ENCODE results near the gene OGFOD3. TPM values are rescaled to one million over a fixed set of nuclear protein-coding genes. Genes with fewer than 3 reads are reported as not detected.

The OGFOD3 gene
- total and polyA plus RNA-seq, 9 of the 15 experiments (the other 6 are each of a cell fraction or from before 2014, with no cell fraction given) = 0.69 to 44.7 (median 18.9) TPM

GRCh38 chr17:82438401-82439193 is 20.2 kb upstream of the OGFOD3 start:
- no peak overlapping the region for H3K27ac ChIP-seq (ENCODE audit: extremely low read depth, low read depth, low read length)
- FAIRE-seq = no peak
- no TSS peak for BruUV-seq (replicated peaks)
- in situ Hi-C loops (cut with MboI) = no loop called here
- H3K79me2 ChIP-seq (ENCODE audit: control insufficient read depth, insufficient read depth, low read length) = no peaks in the 10 kb centered on the region
- intact Hi-C loops (cut with micrococcal nuclease) = no loop called here
- H3K9me3 ChIP-seq (replicated peaks; ENCODE audit: control insufficient read depth, insufficient read depth, low read depth, low read length) = no peaks in the 10 kb centered on the region
- H2AFZ ChIP-seq (ENCODE audit: low read depth, low read length) = no peak overlapping the region
- no peak overlapping the region for H3K4me3 ChIP-seq
- H3K9me1 ChIP-seq (ENCODE audit: control insufficient read depth, insufficient read depth, low read length) = no peaks in the 10 kb centered on the region
- CTCF ChIA-PET (ENCODE audit: low intra/inter-chr PET ratio) = no interaction called here
- WGBS (ENCODE audit: insufficient coverage, low coverage, missing lambda C conversion rate) = 73% methylated on average over 24 of the region's 26 CpGs
- no peak for ATAC-seq
- no peaks in the 10 kb centered on the region for H4K20me1 ChIP-seq (replicated peaks; ENCODE audit: control insufficient read depth, insufficient read depth, low read length)
- H3K4me2 ChIP-seq (ENCODE audit: insufficient read depth, low read length) = no peak overlapping the region
- no peak overlapping the region for H3K9ac ChIP-seq (ENCODE audit: insufficient read depth in 1 of 2, low read depth in 2 of 2, low read length in 2 of 2)
- H3K4me1 ChIP-seq (replicated peaks in 1 of 2; ENCODE audit: control insufficient read depth in 2 of 2, insufficient read depth in 2 of 2, low read length in 2 of 2) = peaks cover 0 to 66% of the 10 kb centered on the region in 2 experiments; a peak in 2 of 5 replicates
- peaks cover 16% of the 10 kb centered on the region; the same call in 1 of the 3 replicates for H3K36me3 ChIP-seq (ENCODE audit: control insufficient read depth, insufficient read depth, low read length)
- no peak for DNase-seq (ENCODE audit: extremely low read depth in 1 of 4, low spot score in 3 of 4)
- TF ChIP-seq HNRNPLL (IDR thresholded peaks at IDR 0.05; ENCODE audit: low read depth, low read length, poor library complexity, severe bottlenecking) (peak; percentile 7), POLR2G (IDR thresholded peaks at IDR 0.05; ENCODE audit: low read depth, low read length) (peak; percentile 40; the same call in 1 of the 2 replicates), SNIP1 (IDR thresholded peaks at IDR 0.05; ENCODE audit: low read depth) (no peak)
- no peaks in the 10 kb centered on the region for H3K27me3 ChIP-seq (ENCODE audit: control insufficient read depth in 2 of 2, insufficient read depth in 2 of 2, low read length in 2 of 2)
- POLR2A ChIA-PET = interaction anchor here (0.5 to 1.7 kb wide), 2 partner anchors 17 to 108 kb away, joined by 3 to 6 read pairs; no protein-coding TSS in a partner anchor

- intact Hi-C loops (cut with micrococcal nuclease) = no loop called here
Observed at GRCh38 chr17:82437325-82437668, 18.9 kb upstream of the OGFOD3 start.

More at GRCh38 chr17:82437325-82437668, 18.9 kb upstream of the OGFOD3 start:
- Histone ChIP-seq H3K4me1 (replicated peaks in 1 of 2; ENCODE audit: control insufficient read depth in 2 of 2, insufficient read depth in 2 of 2, low read length in 2 of 2) (peaks cover 0 to 67% of the 10 kb centered on the region in 2 experiments; a peak in 2 of 5 replicates), H3K36me3 (ENCODE audit: control insufficient read depth, insufficient read depth, low read length) (peaks cover 3% of the 10 kb centered on the region; the same call in 1 of the 3 replicates), H4K20me1 (replicated peaks; ENCODE audit: control insufficient read depth, insufficient read depth, low read length) (no peaks in the 10 kb centered on the region), H3K9me3 (replicated peaks; ENCODE audit: control insufficient read depth, insufficient read depth, low read depth, low read length) (no peaks in the 10 kb centered on the region), H3K79me2 (ENCODE audit: control insufficient read depth, insufficient read depth, low read length) (no peaks in the 10 kb centered on the region), H3K4me3 (no peak overlapping the region), H3K27me3 (ENCODE audit: control insufficient read depth in 2 of 2, insufficient read depth in 2 of 2, low read length in 2 of 2) (no peaks in the 10 kb centered on the region), H3K4me2 (ENCODE audit: insufficient read depth, low read length) (no peak overlapping the region), H3K9ac (ENCODE audit: insufficient read depth in 1 of 2, low read depth in 2 of 2, low read length in 2 of 2) (no peak overlapping the region), H3K9me1 (ENCODE audit: control insufficient read depth, insufficient read depth, low read length) (no peaks in the 10 kb centered on the region), H3K27ac (ENCODE audit: extremely low read depth, low read depth, low read length) (no peak overlapping the region), H2AFZ (ENCODE audit: low read depth, low read length) (no peak overlapping the region)
- ChIA-PET POLR2A (interaction anchor here (1.7 kb wide), 1 partner anchor 18 kb away, joined by 6 read pairs; no protein-coding TSS in a partner anchor), CTCF (ENCODE audit: low intra/inter-chr PET ratio) (no interaction called here)
- ATAC-seq = no peak
- 84% methylated on average over 13 of the region's 18 CpGs for WGBS (ENCODE audit: insufficient coverage, low coverage, missing lambda C conversion rate)
- no peak for DNase-seq (ENCODE audit: extremely low read depth in 1 of 4, low spot score in 3 of 4)
- FAIRE-seq = no peak
- TF ChIP-seq TCF15 (CRISPR knock-in tag; IDR thresholded peaks at IDR 0.05) (no peak), ZNF408 (CRISPR knock-in tag; IDR thresholded peaks at IDR 0.05; ENCODE audit: low read depth) (no peak), POLR2G (IDR thresholded peaks at IDR 0.05; ENCODE audit: low read depth, low read length) (0 out of 2 replicates have a peak, but pooled peaks have one; percentile 0), ZNF239 (CRISPR knock-in tag; IDR thresholded peaks at IDR 0.05) (no peak)
- in situ Hi-C loops (cut with MboI) = no loop called here
- no TSS peak for BruUV-seq (replicated peaks)
